GM23338 (cell line): ENCODE data around the gene MRTFA. TPM values are rescaled to one million over a fixed set of nuclear protein-coding genes. Genes with fewer than 3 reads are reported as not detected.

ENCODE experiments used
- ATAC-seq: fragments of 200-7000 bp; cut with Tn5 transposase; 3 replicates; pipeline ENCODE4 v1.9.1; 2020
- DNase-seq: peaks from one replicate; pipeline ENCODE4 v3.0.0-alpha.2; 2015; ENCODE audit warnings: low spot score
- H2AFZ ChIP-seq: fragments of 200-600 bp; sonication (generic); 2 replicates; pipeline ENCODE4 v1.8.0; 2016; ENCODE audit warnings: antibody characterized with exemption, mild to moderate bottlenecking, moderate library complexity
- H3F3A ChIP-seq: fragments of 200-600 bp; sonication (generic); replicated peaks from 2 replicates; pipeline ENCODE4 v1.8.0; 2017; ENCODE audit warnings: antibody characterized with exemption, mixed run types, low read depth
- H3K27ac ChIP-seq: fragments of 200-600 bp; sonication (generic); 2 replicates; pipeline ENCODE4 v1.6.1; 2016; ENCODE audit warnings: low read depth
- H3K27me3 ChIP-seq: fragments of 200-600 bp; sonication (generic); 2 replicates; pipeline ENCODE4 v1.8.0; 2016; ENCODE audit warnings: mild to moderate bottlenecking, mixed run types, moderate library complexity; ENCODE audit not compliant: insufficient read depth
- H3K36me3 ChIP-seq: fragments of 200-600 bp; sonication (generic); 2 replicates; pipeline ENCODE4 v1.8.0; 2016; ENCODE audit warnings: mild to moderate bottlenecking; ENCODE audit not compliant: insufficient read depth
- H3K4me1 ChIP-seq: fragments of 200-600 bp; sonication (generic); 2 replicates; pipeline ENCODE4 v1.8.0; 2016; ENCODE audit warnings: mild to moderate bottlenecking, moderate library complexity; ENCODE audit not compliant: insufficient read depth
- H3K4me2 ChIP-seq: fragments of 200-600 bp; sonication (generic); 2 replicates; pipeline ENCODE4 v1.7.1; 2017; ENCODE audit warnings: mixed run types
- H3K4me3 ChIP-seq: fragments of 200-600 bp; sonication (generic); 2 replicates; pipeline ENCODE4 v1.6.1; 2016; ENCODE audit warnings: mixed run types
- H3K79me2 ChIP-seq: fragments of 200-600 bp; sonication (generic); replicated peaks from 2 replicates; pipeline ENCODE4 v1.8.0; 2017; ENCODE audit warnings: mild to moderate bottlenecking; ENCODE audit not compliant: insufficient read depth
- H3K9me2 ChIP-seq: fragments of 200-600 bp; sonication (generic); 2 replicates; pipeline ENCODE4 v1.8.0; 2017; ENCODE audit not compliant: insufficient read depth
- H4K20me1 ChIP-seq: fragments of 200-600 bp; sonication (generic); replicated peaks from 2 replicates; pipeline ENCODE4 v1.8.0; 2017; ENCODE audit warnings: mild to moderate bottlenecking; ENCODE audit not compliant: insufficient read depth
- H3K27ac Mint-ChIP-seq: 2 replicates; pipeline ENCODE4 v1.8.0; 2020; ENCODE audit warnings: inconsistent platforms, mild to moderate bottlenecking, moderate library complexity, mixed read lengths
- H3K27me3 Mint-ChIP-seq: 3 replicates; pipeline ENCODE4 v1.8.0; 2022; ENCODE audit warnings: low read depth, mild to moderate bottlenecking, moderate library complexity, mixed read lengths, inconsistent platforms; ENCODE audit not compliant: insufficient read depth, poor library complexity
- H3K36me3 Mint-ChIP-seq: 3 replicates; pipeline ENCODE4 v1.8.0; 2021; ENCODE audit warnings: low read depth, mild to moderate bottlenecking, inconsistent platforms, moderate library complexity, mixed read lengths
- H3K4me1 Mint-ChIP-seq: 3 replicates; pipeline ENCODE4 v1.8.0; 2020; ENCODE audit warnings: mild to moderate bottlenecking, inconsistent platforms, mixed read lengths
- H3K4me3 Mint-ChIP-seq: 3 replicates; pipeline ENCODE4 v1.8.0; 2021; ENCODE audit warnings: moderate library complexity, mild to moderate bottlenecking, inconsistent platforms, mixed read lengths
- H3K9me3 Mint-ChIP-seq: 3 replicates; pipeline ENCODE4 v1.8.0; 2020; ENCODE audit warnings: moderate library complexity, mild to moderate bottlenecking, inconsistent platforms, mixed read lengths
- CREB1 ChIP-seq: fragments of 250-450 bp; sonication (Bioruptor Pico); IDR thresholded peaks from 2 replicates; pipeline ENCODE4 v1.5.0; 2020; ENCODE audit warnings: low read depth, mild to moderate bottlenecking, moderate library complexity
- JUNB ChIP-seq: IDR thresholded peaks from one replicate; pipeline ENCODE4 v1.6.1; 2016; ENCODE audit warnings: antibody characterized with exemption; ENCODE audit not compliant: unreplicated experiment
- STAT1 ChIP-seq: IDR thresholded peaks from one replicate; pipeline ENCODE4 v1.6.1; 2016; ENCODE audit warnings: antibody characterized with exemption; ENCODE audit not compliant: unreplicated experiment
- ZNF331 ChIP-seq: fragments of 250-450 bp; sonication (Bioruptor Pico); IDR thresholded peaks from 2 replicates; pipeline ENCODE4 v1.5.0; 2020; ENCODE audit warnings: low read depth, mild to moderate bottlenecking, moderate library complexity
- polyA plus RNA-seq: library from polyadenylated mRNA; unstranded; fragments of >200 nt; fragmentation: Nextera tagmentation; extraction: Ambion mirVana; gene quantifications from 2 replicates; pipeline ENCODE4 v1.2.1, GENCODE V29; 2016
- total RNA-seq: library from RNA; depleted of rRNA; stranded (reverse); fragments of >200 nt; shearing (Covaris generic); gene quantifications from 2 replicates; pipeline ENCODE4 v1.2.3, GENCODE V29; 2014
- TF ChIP-seq, protein P1 (sequence below): fragments of 250-450 bp; sonication (Bioruptor Pico); IDR thresholded peaks from 2 replicates; pipeline ENCODE4 v1.5.0; 2020; ENCODE audit warnings: mild to moderate bottlenecking, moderate library complexity
- TF ChIP-seq, protein P2 (sequence below), 2 experiments: fragments of 200-600 bp in 1 of 2; sonication (generic) in 1 of 2; conservative IDR thresholded peaks; 2 replicates each; pipeline versions ENCODE4 v1.5.1 to v1.6.1; 2016 to 2017; ENCODE audit warnings: antibody characterized with exemption in 2 of 2, low read depth in 2 of 2, mild to moderate bottlenecking in 2 of 2, moderate library complexity in 1 of 2
- TF ChIP-seq, protein P3 (sequence below): IDR thresholded peaks from 2 replicates; pipeline ENCODE4 v1.6.1; 2016; ENCODE audit warnings: antibody characterized with exemption

MRTFA gene
- total and polyA plus RNA-seq, 2 experiments from 2014 or later: 18.1 to 92.4 TPM

DNA sequence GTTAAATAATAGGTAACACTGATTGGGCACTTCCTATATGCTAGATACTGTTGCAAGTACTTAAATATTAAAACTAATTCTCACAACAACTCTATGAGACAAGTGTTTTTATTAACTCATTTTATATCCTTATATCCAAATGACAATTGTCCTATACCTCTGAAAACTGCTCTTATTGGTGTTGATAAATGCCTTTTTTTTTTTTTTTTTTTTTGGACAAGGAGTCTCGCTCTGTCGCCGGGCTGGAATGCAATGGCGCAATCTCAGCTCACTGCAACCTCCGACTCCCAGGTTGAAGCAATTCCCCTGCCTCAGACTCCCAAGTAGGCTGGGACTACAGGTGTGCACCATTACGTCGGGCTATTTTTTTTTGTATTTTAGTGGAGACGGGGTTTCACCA lies 41.6 kb downstream of the MRTFA start (continued):
- TF ChIP-seq, protein P1, sequence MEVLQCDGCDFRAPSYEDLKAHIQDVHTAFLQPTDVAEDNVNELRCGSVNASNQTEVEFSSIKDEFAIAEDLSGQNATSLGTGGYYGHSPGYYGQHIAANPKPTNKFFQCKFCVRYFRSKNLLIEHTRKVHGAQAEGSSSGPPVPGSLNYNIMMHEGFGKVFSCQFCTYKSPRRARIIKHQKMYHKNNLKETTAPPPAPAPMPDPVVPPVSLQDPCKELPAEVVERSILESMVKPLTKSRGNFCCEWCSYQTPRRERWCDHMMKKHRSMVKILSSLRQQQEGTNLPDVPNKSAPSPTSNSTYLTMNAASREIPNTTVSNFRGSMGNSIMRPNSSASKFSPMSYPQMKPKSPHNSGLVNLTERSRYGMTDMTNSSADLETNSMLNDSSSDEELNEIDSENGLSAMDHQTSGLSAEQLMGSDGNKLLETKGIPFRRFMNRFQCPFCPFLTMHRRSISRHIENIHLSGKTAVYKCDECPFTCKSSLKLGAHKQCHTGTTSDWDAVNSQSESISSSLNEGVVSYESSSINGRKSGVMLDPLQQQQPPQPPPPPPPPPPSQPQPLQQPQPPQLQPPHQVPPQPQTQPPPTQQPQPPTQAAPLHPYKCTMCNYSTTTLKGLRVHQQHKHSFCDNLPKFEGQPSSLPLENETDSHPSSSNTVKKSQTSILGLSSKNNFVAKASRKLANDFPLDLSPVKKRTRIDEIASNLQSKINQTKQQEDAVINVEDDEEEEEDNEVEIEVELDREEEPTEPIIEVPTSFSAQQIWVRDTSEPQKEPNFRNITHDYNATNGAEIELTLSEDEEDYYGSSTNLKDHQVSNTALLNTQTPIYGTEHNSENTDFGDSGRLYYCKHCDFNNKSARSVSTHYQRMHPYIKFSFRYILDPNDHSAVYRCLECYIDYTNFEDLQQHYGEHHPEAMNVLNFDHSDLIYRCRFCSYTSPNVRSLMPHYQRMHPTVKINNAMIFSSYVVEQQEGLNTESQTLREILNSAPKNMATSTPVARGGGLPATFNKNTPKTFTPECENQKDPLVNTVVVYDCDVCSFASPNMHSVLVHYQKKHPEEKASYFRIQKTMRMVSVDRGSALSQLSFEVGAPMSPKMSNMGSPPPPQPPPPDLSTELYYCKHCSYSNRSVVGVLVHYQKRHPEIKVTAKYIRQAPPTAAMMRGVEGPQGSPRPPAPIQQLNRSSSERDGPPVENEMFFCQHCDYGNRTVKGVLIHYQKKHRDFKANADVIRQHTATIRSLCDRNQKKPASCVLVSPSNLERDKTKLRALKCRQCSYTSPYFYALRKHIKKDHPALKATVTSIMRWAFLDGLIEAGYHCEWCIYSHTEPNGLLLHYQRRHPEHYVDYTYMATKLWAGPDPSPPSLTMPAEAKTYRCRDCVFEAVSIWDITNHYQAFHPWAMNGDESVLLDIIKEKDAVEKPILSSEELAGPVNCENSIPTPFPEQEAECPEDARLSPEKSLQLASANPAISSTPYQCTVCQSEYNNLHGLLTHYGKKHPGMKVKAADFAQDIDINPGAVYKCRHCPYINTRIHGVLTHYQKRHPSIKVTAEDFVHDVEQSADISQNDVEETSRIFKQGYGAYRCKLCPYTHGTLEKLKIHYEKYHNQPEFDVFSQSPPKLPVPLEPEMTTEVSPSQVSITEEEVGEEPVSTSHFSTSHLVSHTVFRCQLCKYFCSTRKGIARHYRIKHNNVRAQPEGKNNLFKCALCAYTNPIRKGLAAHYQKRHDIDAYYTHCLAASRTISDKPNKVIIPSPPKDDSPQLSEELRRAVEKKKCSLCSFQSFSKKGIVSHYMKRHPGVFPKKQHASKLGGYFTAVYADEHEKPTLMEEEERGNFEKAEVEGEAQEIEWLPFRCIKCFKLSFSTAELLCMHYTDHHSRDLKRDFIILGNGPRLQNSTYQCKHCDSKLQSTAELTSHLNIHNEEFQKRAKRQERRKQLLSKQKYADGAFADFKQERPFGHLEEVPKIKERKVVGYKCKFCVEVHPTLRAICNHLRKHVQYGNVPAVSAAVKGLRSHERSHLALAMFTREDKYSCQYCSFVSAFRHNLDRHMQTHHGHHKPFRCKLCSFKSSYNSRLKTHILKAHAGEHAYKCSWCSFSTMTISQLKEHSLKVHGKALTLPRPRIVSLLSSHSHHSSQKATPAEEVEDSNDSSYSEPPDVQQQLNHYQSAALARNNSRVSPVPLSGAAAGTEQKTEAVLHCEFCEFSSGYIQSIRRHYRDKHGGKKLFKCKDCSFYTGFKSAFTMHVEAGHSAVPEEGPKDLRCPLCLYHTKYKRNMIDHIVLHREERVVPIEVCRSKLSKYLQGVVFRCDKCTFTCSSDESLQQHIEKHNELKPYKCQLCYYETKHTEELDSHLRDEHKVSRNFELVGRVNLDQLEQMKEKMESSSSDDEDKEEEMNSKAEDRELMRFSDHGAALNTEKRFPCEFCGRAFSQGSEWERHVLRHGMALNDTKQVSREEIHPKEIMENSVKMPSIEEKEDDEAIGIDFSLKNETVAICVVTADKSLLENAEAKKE (CRISPR knock-in tag): no peak
- TF ChIP-seq, protein P2, sequence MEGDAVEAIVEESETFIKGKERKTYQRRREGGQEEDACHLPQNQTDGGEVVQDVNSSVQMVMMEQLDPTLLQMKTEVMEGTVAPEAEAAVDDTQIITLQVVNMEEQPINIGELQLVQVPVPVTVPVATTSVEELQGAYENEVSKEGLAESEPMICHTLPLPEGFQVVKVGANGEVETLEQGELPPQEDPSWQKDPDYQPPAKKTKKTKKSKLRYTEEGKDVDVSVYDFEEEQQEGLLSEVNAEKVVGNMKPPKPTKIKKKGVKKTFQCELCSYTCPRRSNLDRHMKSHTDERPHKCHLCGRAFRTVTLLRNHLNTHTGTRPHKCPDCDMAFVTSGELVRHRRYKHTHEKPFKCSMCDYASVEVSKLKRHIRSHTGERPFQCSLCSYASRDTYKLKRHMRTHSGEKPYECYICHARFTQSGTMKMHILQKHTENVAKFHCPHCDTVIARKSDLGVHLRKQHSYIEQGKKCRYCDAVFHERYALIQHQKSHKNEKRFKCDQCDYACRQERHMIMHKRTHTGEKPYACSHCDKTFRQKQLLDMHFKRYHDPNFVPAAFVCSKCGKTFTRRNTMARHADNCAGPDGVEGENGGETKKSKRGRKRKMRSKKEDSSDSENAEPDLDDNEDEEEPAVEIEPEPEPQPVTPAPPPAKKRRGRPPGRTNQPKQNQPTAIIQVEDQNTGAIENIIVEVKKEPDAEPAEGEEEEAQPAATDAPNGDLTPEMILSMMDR (conservative IDR thresholded peaks at IDR 0.05; ENCODE audit: low read depth in 2 of 2): no peak
- TF ChIP-seq ZNF331 (CRISPR knock-in tag): no peak
- TF ChIP-seq, protein P3, sequence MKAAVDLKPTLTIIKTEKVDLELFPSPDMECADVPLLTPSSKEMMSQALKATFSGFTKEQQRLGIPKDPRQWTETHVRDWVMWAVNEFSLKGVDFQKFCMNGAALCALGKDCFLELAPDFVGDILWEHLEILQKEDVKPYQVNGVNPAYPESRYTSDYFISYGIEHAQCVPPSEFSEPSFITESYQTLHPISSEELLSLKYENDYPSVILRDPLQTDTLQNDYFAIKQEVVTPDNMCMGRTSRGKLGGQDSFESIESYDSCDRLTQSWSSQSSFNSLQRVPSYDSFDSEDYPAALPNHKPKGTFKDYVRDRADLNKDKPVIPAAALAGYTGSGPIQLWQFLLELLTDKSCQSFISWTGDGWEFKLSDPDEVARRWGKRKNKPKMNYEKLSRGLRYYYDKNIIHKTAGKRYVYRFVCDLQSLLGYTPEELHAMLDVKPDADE: no peak

DNA sequence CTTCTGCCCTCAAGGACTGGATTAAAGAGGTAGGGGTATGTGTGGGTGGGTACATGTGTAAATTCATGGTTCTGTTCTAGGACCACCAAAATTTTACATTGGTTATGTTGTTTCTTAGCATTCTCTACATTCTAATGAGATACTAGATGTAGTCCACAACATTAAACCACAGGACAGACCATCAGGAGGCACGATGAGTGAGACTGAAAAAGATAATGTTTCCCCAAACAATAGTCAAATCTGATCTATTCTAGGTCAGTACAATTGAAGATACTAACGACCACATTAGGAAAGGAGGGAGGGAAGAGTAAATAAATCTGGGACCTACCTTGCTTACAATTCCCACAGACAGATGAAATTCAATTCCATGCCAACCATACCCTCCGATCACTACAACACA lies 42.2 kb downstream of the MRTFA start:
- Mint-ChIP-seq H3K9me3 (no peaks in the 10 kb centered on the region), H3K27me3 (peaks cover 4% of the 10 kb centered on the region), H3K36me3 (no peaks in the 10 kb centered on the region), H3K4me3 (no peak overlapping the region), H3K27ac (no peak overlapping the region), H3K4me1 (peaks cover 12% of the 10 kb centered on the region; the same call in 2 of the 3 replicates)
- H3K27ac ChIP-seq: no peak overlapping the region
- no peak for TF ChIP-seq ZNF331 (CRISPR knock-in tag)
- no peak for TF ChIP-seq JUNB
- no peak for TF ChIP-seq STAT1
- TF ChIP-seq CREB1 (CRISPR knock-in tag): no peak
- TF ChIP-seq, protein P3: no peak
- no peaks in the 10 kb centered on the region for H3K27me3 ChIP-seq
- no peak overlapping the region for H2AFZ ChIP-seq
- H3K9me2 ChIP-seq: no peaks in the 10 kb centered on the region
- peaks cover 91% of the 10 kb centered on the region for H3K79me2 ChIP-seq
- H3K4me1 ChIP-seq: peaks cover 14% of the 10 kb centered on the region
- H3K4me3 ChIP-seq: no peak overlapping the region
- ATAC-seq: no peak
- no peak overlapping the region for H3K4me2 ChIP-seq
- no peak for DNase-seq
- H3K36me3 ChIP-seq: no peaks in the 10 kb centered on the region
- no peaks in the 10 kb centered on the region for H3F3A ChIP-seq
- H4K20me1 ChIP-seq: no peaks in the 10 kb centered on the region; the same call in 1 of the 2 replicates
